Breast epithelium (tissue), 3 donors: ENCODE measurements around the gene RNU6-7.

Experiments used
- POLR2A ChIP-seq: fragments of 450-650 bp; IDR thresholded peaks from one replicate; pipeline ENCODE4 v1.6.1; 2016; ENCODE audit warnings: antibody characterized with exemption, mild to moderate bottlenecking, moderate library complexity
- POLR2AphosphoS5 ChIP-seq, 3 donors: sonication (generic); formaldehyde crosslinking; IDR thresholded peaks; one replicate each; pipeline ENCODE4 v1.6.1; 2017; ENCODE audit warnings: antibody characterized with exemption in 3 of 3
- TF ChIP-seq, protein P1 (sequence below), 3 donors: fragments of 450-650 bp; IDR thresholded peaks; one replicate each; pipeline ENCODE4 v1.5.1; 2016 to 2017; ENCODE audit warnings: antibody characterized with exemption in 3 of 3, mild to moderate bottlenecking in 3 of 3, moderate library complexity in 3 of 3

- TF ChIP-seq, protein P1, sequence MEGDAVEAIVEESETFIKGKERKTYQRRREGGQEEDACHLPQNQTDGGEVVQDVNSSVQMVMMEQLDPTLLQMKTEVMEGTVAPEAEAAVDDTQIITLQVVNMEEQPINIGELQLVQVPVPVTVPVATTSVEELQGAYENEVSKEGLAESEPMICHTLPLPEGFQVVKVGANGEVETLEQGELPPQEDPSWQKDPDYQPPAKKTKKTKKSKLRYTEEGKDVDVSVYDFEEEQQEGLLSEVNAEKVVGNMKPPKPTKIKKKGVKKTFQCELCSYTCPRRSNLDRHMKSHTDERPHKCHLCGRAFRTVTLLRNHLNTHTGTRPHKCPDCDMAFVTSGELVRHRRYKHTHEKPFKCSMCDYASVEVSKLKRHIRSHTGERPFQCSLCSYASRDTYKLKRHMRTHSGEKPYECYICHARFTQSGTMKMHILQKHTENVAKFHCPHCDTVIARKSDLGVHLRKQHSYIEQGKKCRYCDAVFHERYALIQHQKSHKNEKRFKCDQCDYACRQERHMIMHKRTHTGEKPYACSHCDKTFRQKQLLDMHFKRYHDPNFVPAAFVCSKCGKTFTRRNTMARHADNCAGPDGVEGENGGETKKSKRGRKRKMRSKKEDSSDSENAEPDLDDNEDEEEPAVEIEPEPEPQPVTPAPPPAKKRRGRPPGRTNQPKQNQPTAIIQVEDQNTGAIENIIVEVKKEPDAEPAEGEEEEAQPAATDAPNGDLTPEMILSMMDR (IDR thresholded peaks at IDR 0.05), result no peak
- TF ChIP-seq POLR2AphosphoS5 (IDR thresholded peaks at IDR 0.05) (no peak), POLR2A (no peak)
Measured at GRCh38 chr14:32171469-32171868, 30.4 kb upstream of the RNU6-7 start.
